Measurements from ENCODE around the gene BTBD10.

- TF ChIP-seq CTCF (IDR thresholded peaks at IDR 0.05): no peak
- no peak for TF ChIP-seq POLR2A (IDR thresholded peaks at IDR 0.05)
Observed at GRCh38 chr11:13421561-13421960, 41.5 kb downstream of the BTBD10 start.
